Esophagus muscularis mucosa (tissue), 4 donors: ENCODE data around the gene EARS2. TPM values are rescaled to one million over a fixed set of nuclear protein-coding genes. Genes with fewer than 3 reads are reported as not detected.
"Not testable (repeated sequence)": the region's sequence is repeated elsewhere in the genome, so short reads cannot be mapped to it uniquely, and the experiment has no call there.

Experiments
- DNase-seq: peaks from one replicate; pipeline ENCODE4 v3.0.0-alpha.2; 2017; ENCODE audit errors: extremely low spot score
- H3K27ac ChIP-seq, 4 donors: fragments of 200-600 bp; sonication (generic); replicated peaks in 1 of 4; 1 replicate in 3 of 4; 2 replicates in 1 of 4; pipeline ENCODE4 v1.5.1; 2016 to 2019; ENCODE audit warnings: mild to moderate bottlenecking in 1 of 4
- H3K27me3 ChIP-seq, 4 donors: fragments of 200-600 bp; sonication (generic); one replicate each; pipeline versions ENCODE4 v1.5.1 to v1.6.0; 2016 to 2019
- H3K36me3 ChIP-seq, 4 donors: fragments of 200-600 bp; sonication (generic); one replicate each; pipeline ENCODE4 v1.5.1; 2016 to 2019
- H3K4me1 ChIP-seq, 4 donors: fragments of 200-600 bp; sonication (generic); one replicate each; pipeline ENCODE4 v1.5.1; 2016 to 2019
- H3K4me3 ChIP-seq, 4 donors: fragments of 200-600 bp; sonication (generic); 1 replicate in 2 of 4; 2 replicates in 2 of 4; pipeline ENCODE4 v1.5.1; 2016 to 2019; ENCODE audit warnings: mild to moderate bottlenecking in 4 of 4, moderate library complexity in 1 of 4
- H3K9me3 ChIP-seq, 4 donors: fragments of 200-600 bp; sonication (generic); 1 replicate in 3 of 4; 2 replicates in 1 of 4; pipeline ENCODE4 v1.5.1; 2016 to 2019
- CTCF ChIP-seq, 3 experiments: fragments of 200-600 bp in 2 of 3; fragments of 450-650 bp in 1 of 3; sonication (generic) in 2 of 3; IDR thresholded peaks; one replicate each; pipeline ENCODE4 v1.5.1; 2017 to 2019; ENCODE audit warnings: antibody characterized with exemption in 3 of 3, mild to moderate bottlenecking in 2 of 3, moderate library complexity in 1 of 3
- EP300 ChIP-seq: sonication (generic); formaldehyde crosslinking; IDR thresholded peaks from one replicate; pipeline ENCODE4 v1.6.1; 2017; ENCODE audit warnings: antibody characterized with exemption
- POLR2A ChIP-seq: fragments of 450-650 bp; IDR thresholded peaks from one replicate; pipeline ENCODE4 v1.6.1; 2017; ENCODE audit warnings: antibody characterized with exemption, moderate library complexity, mild to moderate bottlenecking, low read depth
- POLR2AphosphoS5 ChIP-seq, 2 donors: sonication (generic); formaldehyde crosslinking; IDR thresholded peaks; one replicate each; pipeline ENCODE4 v1.6.1; 2017; ENCODE audit warnings: antibody characterized with exemption in 2 of 2
- WGBS: methylation state at CpG from one replicate; pipeline ENCODE4 v1.1.5; 2018; 5-methylcytosine and 5-hydroxymethylcytosine counted together
- intact Hi-C: fragments of 100-400 bp; cut with DNase I; formaldehyde crosslinking; loops from one replicate; pipeline ENCODE4 v1.15.1; 2023
- total RNA-seq, 4 donors: library from RNA; depleted of rRNA; stranded (reverse); fragments of >200 nt; gene quantifications; one replicate each; pipeline versions ENCODE4 v1.1.0 to v1.2.1, GENCODE V29; 2016

Gene EARS2
- total RNA-seq, 4 donors from 2014 or later: 14.2 to 24.4 (median 18.2) TPM

DNA sequence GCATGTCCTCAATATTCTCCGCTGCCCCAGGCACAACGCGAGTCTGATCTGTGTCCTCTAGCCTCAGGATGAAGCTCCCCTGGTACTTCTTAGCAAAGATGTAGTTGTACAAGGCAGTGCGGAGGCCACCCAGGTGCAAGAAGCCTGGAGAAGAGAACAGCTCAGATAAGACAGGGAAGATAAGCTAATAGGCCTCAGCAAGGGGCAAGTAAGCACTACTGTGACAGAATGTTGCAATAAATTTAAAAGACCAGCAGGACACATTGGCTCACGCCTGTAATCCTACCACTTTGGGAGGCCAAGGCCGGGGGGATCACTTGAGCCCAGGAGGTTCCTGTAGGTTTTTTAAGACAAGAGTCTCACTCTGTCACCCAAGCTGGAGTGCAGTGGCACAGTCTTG is 5.0 kb downstream of the EARS2 start:
- intact Hi-C loops: no loop called here
- Histone ChIP-seq H3K27me3 (no peaks in the 10 kb centered on the region), H3K4me3 (no peak overlapping the region), H3K9me3 (no peaks in the 10 kb centered on the region), H3K36me3 (peaks cover 47 to 65% (median 57%) of the 10 kb centered on the region in 4 donors), H3K4me1 (peaks cover 4 to 12% (median 10%) of the 10 kb centered on the region in 4 donors), H3K27ac (no peak overlapping the region)
- 74% methylated on average over 6 of the region's 6 CpGs for WGBS
- no peak for TF ChIP-seq EP300
- no peak for TF ChIP-seq CTCF (IDR thresholded peaks at IDR 0.05)
- no peak for TF ChIP-seq POLR2AphosphoS5 (IDR thresholded peaks at IDR 0.05)
- no peak for TF ChIP-seq POLR2A
- no peak for DNase-seq

GRCh38 chr16:23549938-23550337 is 7.2 kb downstream of the EARS2 start:
- H3K4me1 ChIP-seq: no peaks in the 10 kb centered on the region
- peaks cover 47 to 87% (median 78%) of the 10 kb centered on the region in 4 donors for H3K36me3 ChIP-seq
- intact Hi-C loops: no loop called here
- H3K27ac ChIP-seq: no peak overlapping the region
- H3K4me3 ChIP-seq: no peak overlapping the region
- 99% methylated on average over 5 of the region's 5 CpGs for WGBS
- no peak for TF ChIP-seq POLR2A
- TF ChIP-seq EP300: no peak
- no peak for TF ChIP-seq POLR2AphosphoS5 (IDR thresholded peaks at IDR 0.05)
- no peak for TF ChIP-seq CTCF (IDR thresholded peaks at IDR 0.05)
- H3K9me3 ChIP-seq: no peaks in the 10 kb centered on the region
- no peaks in the 10 kb centered on the region for H3K27me3 ChIP-seq
- no peak for DNase-seq

GRCh38 chr16:23544436-23544835 is 12.7 kb downstream of the EARS2 start:
- 97% methylated on average over 14 of the region's 14 CpGs for WGBS
- Histone ChIP-seq H3K36me3 (peaks cover 39 to 99% (median 87%) of the 10 kb centered on the region in 4 donors), H3K27me3 (no peaks in the 10 kb centered on the region), H3K27ac (no peak overlapping the region), H3K4me1 (no peaks in the 10 kb centered on the region), H3K4me3 (no peak overlapping the region), H3K9me3 (no peaks in the 10 kb centered on the region)
- intact Hi-C loops: no loop called here
- no peak for TF ChIP-seq POLR2A
- TF ChIP-seq EP300: no peak
- TF ChIP-seq CTCF (IDR thresholded peaks at IDR 0.05): no peak
- no peak for TF ChIP-seq POLR2AphosphoS5 (IDR thresholded peaks at IDR 0.05)
- no peak for DNase-seq

GRCh38 chr16:23540817-23541178 is 16.4 kb downstream of the EARS2 start:
- H3K36me3 ChIP-seq: peaks cover 34 to 92% (median 73%) of the 10 kb centered on the region in 4 donors
- H3K4me3 ChIP-seq, intact Hi-C loops, DNase-seq, H3K4me1 ChIP-seq, H3K27me3 ChIP-seq, H3K27ac ChIP-seq, H3K9me3 ChIP-seq: not testable (repeated sequence)
- 91% methylated on average over 3 of the region's 3 CpGs for WGBS

- intact Hi-C loops: no loop called here
- WGBS: 94% methylated on average over 11 of the region's 11 CpGs
- TF ChIP-seq POLR2A: no peak
- TF ChIP-seq POLR2AphosphoS5 (IDR thresholded peaks at IDR 0.05): no peak
- no peak for TF ChIP-seq CTCF (IDR thresholded peaks at IDR 0.05)
- no peak for TF ChIP-seq EP300
- H3K27me3 ChIP-seq: no peaks in the 10 kb centered on the region
- H3K4me3 ChIP-seq: no peak overlapping the region
- no peak overlapping the region for H3K27ac ChIP-seq
- H3K4me1 ChIP-seq: no peaks in the 10 kb centered on the region
- H3K9me3 ChIP-seq: no peaks in the 10 kb centered on the region
- DNase-seq: no peak
- H3K36me3 ChIP-seq: peaks cover 36 to 92% (median 71%) of the 10 kb centered on the region in 4 donors
Measured at GRCh38 chr16:23539984-23540816, 16.9 kb downstream of the EARS2 start.
